Stimulated activated CD4-positive, alpha-beta T cell treated with anti-CD3 and anti-CD28 coated beads, Interleukin-4, amount 100 ng/mL, for 48 hours (primary cell): ENCODE data around the gene CFAP100.

Experiments used
- DNase-seq, 2 donors: peaks; one replicate each; pipeline ENCODE4 v3.0.0-alpha.2; 2020; ENCODE audit warnings: low read depth in 2 of 2

Gene CFAP100

DNA sequence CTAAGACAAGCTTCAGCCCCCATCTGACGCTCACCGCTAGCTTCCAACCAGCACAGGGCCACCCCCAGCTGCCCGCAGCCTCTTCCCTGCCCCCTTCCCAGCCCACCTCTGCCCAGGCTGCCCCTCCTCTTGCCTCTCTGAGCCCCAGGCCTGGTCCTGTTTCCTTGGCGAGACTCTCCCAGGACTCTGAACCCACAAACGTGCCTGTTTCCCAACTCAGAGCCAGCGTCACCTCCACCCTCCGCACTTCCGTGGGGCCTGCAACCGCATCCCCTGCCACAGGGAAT lies 45.9 kb downstream of the CFAP100 start:
- DNase-seq, result no peak

DNA sequence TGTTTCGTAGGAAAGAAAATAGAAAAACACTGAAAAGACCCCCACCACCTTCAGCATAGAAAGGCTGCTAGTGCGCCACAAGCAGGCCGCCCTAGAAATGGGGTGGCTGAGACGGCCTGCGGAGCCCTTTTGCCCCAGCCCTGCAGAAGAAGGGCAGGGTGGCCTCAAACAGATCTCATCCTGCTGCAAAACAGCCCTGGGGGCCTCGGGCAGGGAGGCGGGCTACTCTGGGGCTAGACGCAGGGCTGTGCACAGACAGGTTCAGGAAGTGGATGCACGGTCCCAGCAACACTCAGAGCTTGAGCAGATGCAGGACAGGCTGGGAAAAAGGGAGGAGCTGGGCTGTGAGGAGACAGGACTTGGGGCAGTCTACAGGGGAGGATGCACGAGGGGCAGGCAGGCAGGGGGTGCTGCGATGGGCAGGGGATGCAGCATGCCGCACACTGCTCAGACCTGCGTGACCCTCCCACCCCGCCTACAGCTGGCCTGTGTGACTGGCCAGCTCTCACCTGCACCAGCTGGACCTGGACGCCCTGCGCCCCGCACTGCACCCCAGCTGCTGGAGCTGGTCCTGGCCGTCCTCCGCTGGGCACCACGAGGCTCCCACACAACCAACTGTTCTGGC lies 46.7 kb downstream of the CFAP100 start:
- no peak for DNase-seq

DNA sequence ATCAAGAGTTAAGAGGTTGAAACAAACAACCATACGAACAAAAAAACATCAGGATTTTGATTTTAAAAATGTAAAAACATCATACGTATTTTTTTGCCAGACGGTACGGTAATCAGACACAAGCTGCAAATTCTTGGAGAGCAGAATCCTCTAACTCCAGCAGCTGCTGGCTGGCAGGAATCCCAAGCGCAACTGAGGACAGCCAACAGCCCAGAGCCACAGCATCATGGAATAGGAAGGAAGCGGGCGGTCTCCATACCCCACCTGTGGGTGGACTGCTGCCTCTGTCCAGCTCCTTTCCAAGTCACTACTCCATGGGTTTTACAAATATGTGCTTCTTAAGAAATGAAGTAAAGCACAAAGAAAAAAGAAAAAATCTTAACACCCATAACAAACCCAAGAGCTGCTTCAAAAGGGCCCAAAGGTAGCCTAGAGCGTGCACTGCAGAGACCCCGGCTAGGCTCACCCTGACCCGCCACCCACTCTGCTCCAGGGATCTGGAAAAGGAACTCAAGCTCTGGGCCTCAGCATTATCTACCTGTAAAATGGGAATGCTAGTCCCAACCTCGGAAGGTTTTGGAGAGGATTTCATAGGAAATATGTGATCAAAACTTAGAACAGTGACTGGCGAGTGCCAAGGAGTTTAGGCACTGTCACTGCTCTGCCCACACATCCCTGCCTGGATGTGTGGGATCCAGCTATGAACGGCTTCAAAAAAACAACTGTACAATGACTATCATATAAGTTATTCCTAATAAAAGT lies 47.6 kb downstream of the CFAP100 start:
- DNase-seq, result no peak

DNA sequence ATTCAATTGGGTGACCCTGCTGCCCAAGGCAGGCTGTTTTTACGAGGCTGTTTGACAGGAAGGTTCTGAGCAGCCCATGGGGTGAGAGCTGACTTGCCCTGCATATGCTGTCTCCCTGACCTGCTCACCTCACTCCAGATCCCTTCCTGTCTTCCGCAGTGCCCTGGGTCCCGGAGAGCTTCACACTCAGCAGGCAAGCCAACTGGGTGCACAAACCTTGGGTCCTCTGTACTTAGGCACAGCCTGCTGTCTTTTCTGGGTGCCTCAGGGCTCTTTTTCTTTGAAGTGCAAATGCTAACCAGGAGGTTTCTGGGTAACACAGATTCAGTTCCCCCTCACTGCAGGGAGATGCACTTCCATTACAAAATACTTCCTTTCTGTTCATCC lies 48.1 kb downstream of the CFAP100 start:
- no peak for DNase-seq

DNA sequence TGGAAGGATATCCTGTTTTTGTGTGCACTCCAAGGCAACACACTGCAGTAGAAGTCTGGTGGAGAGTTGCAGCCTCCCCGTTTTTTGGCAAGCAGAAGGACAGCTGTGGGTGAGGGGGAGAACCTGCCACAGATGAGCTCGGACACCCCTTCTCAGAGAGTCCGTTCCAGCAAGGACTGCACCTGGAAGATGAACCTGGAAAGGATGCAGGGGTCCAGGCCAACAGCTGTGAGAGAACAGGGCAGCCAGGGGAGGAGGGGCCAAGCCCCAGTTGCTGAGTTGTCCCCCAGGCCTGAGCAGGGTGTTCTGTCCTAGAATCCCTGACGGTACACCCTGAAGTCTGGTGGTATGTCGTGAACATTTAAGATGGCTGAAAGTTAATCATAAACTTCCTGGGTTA lies 50.8 kb downstream of the CFAP100 start:
- DNase-seq, result no peak

DNA sequence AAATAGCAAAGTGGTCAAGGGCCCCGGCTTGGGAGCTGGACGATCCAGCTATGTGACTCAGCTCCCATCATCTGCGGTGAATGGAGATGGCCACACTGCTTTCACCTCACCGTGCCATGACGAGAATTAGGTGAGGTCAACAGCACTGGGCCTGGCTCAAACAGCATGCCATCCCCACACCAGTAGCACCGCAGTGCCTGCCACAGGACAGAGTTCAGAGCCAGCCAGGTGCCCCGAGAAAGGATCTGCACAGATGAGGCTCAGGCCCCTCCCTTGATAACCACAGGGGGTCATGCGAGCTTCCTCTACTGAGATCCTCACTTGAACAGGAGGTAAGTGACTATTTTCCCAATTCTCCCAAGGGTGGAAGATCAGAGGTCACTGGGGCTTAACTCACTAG lies 51.6 kb downstream of the CFAP100 start:
- DNase-seq, result no peak

DNA sequence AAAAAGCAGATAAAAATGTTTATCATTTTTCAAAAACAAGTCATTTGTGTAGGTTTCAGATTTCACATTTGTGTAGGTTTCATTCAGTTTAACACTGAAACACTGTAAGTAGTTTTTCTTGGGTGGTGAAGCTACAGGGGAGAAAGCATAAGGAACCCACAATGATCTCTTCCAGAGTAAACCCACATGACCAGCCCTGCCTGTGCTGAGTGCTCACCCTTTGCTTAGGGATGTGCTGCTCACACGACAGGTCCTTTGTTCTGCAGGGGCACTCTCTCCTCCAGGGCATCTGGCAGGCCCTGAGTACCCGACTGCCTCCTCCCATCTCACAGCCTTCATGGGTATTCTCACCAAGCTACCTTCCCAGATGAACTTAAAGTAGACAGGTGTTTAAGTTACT lies 52.1 kb downstream of the CFAP100 start:
- no peak for DNase-seq

DNA sequence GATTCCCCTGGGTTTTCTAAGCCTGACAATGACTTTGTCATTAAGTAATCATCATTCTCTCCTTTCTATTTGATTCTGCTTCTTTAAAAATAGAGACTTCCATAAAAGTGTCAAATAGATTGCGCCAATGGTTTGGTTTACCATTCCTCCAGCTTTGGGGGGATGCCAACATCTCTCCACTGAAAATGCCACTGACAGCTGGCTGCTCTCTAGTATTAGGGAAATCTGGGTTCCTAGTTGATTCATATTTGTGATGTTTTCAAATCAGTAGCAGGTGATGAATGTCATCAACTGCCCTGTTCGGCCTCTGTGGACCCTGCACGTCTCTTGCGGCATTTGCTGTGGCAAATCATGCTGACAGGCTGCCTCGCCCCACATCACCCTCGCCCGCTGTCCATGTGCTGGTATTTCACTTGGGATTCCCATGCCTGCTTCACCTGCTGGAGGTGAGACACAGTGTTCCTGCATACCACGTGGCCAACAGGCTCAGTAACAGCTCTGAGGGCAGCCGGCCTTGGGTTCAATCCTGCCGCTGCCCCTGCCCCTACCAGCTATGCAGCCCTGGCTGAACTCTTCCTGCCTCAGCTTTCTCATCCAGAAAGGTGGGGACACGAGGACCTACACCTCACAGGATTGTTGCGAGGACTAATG lies 52.9 kb downstream of the CFAP100 start:
- DNase-seq, result no peak

DNA sequence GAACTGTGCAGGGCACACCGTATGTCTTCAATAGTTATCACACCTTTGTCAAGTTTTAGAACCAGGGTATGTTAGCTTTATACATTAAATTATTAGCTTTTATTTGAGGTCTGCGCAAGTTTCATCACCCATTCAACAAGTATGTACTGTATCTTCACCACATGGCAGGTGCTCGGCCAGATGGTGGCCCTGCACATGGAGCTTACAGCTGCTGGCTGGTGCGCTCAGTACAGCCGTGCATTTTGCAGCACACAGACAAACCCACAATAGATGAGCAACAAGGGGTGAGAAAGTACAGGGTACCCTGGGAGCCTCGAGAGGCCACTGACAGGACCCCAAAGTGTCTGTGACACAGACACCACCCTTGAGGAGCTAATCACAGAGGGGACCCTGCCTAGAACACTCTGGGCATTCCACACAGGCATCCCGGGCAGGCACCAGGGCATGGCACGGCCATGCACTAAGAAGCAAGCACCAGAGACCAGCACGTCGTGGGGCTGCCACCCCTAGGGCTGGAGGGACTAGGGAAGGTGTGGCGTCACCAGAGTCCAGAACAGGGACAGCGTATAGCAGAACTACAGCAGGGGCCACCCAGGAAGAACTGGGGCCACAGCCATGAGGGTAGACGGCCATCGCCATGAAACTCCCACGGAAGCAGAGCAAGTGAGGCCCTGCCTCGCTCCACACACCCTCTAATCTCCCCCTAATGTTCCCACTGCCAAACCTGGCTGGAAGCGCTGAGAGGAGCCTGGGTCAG lies 53.6 kb downstream of the CFAP100 start:
- DNase-seq, result no peak

DNA sequence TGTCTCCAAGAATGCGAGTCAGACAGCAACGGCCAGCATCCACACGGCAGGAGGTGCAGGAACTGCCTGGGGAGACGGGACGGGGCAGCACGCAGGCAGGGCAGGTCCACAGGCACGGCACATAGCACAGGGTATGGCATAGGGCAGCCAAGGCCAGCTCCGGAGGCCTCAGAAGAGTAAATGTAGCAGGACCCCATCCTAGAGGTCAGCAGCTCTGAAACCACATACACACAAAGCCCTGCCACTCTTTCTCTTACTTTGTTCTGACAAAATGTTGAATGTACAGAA lies 54.1 kb downstream of the CFAP100 start:
- no peak for DNase-seq

DNA sequence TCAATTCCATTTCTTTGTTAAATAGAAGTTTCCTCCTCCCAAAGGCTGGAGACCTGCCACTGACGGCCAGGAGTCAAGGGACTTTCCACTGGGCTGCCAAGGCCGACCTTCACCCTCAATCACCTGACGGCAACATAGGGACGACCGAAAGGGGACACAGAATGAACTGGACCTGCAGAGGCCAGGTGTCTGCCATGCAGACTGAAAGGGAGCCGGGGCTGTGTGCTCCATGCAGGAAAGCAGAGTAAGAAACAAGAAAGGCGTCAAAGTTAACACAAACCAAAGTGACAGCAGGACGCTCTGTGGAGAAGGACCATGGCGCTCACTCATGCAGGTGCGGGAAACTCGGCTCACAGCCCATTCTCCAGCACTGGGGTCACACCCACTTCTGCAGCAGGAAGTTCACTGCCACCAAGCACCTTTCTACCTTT lies 54.9 kb downstream of the CFAP100 start:
- no peak for DNase-seq

DNA sequence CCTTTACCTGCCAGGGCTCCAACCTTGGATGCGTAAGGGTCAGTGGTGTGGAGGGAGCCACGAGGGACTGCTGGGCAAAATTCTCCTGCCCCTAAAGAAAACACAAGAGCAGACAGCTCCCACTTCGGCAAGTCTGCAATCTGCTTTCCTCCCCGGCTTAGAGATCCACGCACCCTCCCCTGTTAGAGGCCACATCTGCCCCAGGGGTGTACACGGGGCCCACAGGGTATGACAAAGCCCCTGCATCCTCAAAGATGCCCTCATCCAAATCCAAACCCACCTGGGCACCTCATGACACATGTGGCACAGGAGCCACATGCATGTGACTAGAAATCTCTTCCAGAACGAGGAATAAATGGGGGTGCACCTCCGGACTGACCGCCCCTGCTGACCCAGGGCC lies 55.5 kb downstream of the CFAP100 start:
- DNase-seq, result no peak

DNA sequence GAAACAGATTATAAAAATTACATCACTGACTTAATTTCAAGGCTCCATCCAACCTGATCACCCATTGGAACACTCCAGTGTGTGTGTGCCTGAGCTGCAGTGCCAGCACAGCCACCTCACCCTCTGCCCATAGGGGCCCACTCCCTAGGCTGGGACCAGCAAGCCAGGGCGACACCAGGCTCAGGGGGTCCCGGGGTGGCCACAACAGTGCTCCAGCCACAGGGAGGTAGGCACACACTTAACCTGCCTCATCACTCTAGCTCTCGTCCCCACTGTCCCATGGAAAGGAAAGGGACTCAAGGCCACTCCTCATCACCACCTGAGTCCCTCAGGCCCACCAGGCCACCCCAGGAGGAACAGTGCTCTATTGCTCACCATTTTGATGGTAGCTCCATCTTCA lies 56.0 kb downstream of the CFAP100 start:
- no peak for DNase-seq

DNA sequence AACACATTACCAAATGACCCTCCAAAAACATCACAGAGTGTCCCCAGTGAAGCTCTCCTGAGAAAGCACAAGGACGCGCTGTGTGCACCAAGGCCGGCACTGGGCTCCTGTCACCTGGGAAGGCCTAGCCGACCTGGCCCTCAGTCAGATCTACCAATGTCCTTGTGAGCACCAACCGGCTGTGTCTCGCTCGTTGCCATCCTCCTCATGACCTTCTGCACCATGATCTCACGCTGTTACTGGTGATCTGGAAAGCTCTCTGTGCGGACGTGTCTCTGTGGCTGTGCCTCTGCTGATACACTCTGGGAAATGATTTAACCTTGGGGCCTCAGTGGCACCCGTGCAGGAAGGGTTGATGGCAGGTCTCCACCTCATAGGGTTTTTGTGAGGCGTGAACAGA lies 56.8 kb downstream of the CFAP100 start:
- DNase-seq, result no peak

DNA sequence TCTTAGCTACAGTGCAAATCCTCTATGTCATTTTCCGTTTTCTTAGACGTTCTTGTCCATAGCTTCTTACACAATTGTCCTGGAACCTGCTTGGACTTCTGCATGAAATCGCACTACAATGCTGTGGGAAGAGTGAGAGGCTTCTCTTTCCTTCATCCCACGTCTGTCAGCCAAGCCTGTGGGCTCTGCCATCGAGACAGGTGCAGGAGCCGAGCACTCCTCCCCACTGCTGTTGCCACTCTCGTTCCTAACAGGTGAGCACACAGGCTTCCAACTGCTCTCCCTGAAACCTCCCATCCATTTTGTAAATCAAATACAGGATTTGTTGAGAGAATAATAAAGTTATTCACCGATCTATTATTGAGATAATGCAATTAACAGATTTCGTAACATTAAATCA lies 57.5 kb downstream of the CFAP100 start:
- no peak for DNase-seq

DNA sequence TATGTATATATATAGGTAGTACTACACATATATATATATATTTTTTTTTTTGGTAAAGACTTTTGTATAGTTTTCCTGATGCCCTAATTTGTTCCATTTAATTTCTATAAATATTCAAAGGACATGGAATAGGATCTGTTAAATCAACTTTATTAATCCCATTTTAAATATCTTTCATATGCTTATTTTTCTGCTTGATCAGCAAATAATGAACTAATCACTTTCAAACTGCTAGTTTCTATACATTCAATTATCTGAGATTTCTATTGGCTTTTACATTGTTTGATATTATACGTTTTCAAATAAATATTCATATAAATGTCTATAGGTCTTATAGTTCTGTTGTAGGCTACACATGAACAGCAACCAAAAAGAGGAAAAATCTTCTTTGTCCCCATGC lies 59.3 kb downstream of the CFAP100 start:
- no peak for DNase-seq

DNA sequence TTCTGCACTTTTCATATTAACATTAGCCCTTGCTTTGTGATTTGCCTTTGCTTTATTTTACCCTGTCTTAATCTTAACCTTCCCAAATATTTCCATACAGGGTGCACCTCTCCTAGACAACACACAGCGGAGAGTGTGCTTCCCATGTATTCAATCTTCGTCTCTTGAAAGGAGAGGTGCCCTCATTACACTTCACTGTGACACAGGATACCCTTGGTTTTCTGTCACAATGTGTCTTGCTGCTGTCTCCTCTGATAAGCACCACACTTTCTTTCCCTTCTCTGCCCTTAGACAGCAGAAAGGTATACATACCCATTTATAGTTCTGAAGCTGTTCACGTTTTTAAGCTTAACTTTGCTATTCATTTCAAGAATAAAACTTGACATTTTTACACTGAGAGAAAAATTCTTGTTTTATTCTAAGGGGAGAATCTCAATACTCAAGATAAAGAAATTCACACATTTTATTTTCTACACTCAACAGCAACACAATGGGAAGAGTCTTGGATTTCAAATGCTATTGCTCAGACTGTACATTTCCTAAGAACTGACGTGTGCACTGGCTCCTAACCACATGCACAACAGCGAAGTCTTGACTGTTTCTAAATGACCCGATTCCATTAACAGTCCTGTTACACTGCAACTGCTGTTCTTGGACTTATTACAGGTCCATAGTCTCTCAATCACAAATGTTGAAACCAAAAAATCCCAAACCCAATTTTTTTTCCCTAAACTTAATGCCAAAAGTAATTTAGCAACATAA lies 59.9 kb downstream of the CFAP100 start:
- DNase-seq, result no peak

DNA sequence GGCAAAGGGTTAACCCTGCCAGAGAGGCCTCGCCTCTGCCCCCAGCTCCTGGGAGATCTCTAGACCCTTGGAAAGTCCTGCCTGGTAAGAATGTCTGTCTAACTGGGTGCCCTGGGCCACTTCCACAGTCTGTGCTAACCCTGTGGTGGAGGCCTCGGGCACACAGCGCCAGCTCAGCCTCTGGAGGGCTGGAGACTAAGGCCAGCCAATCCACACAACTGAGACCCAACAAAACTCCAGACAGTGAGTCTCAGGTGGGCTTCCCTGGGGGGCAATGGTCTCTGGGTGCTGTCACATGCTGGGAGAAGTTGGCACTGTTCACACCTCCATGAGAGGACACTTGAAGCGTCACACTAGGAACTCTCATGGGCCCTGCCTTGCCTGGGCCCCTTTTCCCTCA lies 61.5 kb downstream of the CFAP100 start:
- no peak for DNase-seq

DNA sequence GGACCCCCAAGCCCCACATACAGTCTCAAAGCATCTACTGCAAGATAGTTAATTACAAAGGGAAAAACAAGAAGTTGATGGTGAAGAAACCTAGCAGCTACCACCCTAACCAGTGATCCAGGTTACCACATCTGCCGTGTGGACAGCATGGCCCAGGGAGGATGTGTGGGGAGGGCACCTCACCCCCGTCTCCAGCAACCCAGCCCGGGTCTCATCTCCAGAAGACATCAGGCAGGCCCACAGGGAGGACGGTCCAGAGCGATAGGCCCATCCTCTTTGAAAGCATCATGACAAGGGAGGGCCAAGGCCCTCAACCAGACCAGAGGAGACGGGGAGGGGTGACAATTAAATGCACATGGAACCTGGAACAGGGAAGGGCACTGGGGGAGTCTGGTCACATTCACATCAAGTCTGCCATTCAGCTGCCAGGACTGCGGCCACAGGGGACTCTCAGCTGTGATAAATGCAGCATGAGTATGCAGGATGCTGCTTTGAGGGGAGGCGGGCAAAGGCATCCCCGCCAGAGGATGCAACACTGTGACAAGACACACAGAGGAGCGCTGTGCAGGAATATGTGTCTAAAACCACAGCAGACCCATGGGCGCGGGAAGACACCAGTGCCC lies 62.2 kb downstream of the CFAP100 start:
- DNase-seq, result no peak

DNA sequence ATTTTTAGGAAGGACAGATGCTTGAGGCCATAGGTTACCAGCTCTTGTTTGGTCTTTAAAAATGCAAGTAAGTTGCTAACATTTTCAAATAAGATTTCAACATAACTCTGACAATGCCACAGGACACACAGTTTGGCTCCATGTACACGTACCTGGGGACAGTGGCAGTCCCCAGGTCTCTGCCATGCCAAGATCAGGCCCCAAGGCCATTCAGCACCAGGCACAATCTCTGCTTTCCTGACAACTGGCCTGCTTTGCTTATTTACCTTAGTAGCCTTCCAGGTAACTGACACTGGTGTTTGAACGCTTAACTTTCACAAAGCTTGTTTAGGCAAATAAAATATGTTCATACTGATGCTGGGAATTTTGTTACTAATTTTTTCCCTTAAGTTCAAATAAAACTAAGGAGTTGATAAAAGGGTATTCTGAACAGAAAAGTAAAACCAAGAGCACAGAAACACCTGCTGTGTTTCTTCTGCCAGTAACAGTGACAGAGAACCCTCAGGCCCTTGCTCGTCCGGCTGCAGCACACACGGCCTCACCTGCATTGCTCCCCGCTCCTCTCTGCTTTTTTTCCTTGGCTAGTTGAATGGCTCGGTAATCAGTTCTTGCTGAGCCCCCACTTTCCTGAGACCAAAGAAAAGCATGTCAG lies 64.5 kb downstream of the CFAP100 start:
- no peak for DNase-seq

DNA sequence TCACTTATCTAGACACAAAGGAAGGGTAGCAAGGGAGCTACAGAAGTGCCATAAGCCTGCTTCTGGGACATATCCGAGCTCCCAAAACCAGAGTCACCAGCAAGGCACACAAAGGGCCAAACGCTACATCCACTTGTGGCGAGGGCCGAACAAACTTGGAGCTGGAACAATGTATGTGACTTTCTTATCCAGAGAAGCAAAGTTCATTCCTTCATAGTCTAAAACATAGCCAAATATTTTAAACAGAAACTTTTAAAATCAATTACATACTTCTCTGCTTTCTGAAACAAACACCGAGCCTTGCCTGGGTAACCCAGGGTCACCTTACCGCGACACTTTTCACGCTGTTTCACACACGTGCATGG lies 65.0 kb downstream of the CFAP100 start:
- no peak for DNase-seq
